B cell (primary cell): ENCODE results near the gene PPP2R2C. TPM values are rescaled to one million over a fixed set of nuclear protein-coding genes. Genes with fewer than 3 reads are reported as not detected.

ENCODE experiments used
- ATAC-seq: fragments of 200-7000 bp; cut with Tn5 transposase; one replicate; pipeline ENCODE4 v1.10.0; 2021; ENCODE audit warnings: low read depth, mild to moderate bottlenecking, moderate number of reproducible peaks, moderate library complexity
- CTCF ChIA-PET: fragments of 350-600 bp; sonication (Branson Sonifier 250); formaldehyde crosslinking; loops from one replicate; lab custom pipeline; 2021; ENCODE audit warnings: antibody characterized with exemption, inconsistent platforms; lab: Charles Lee
- POLR2A ChIA-PET: fragments of 350-600 bp; sonication (Branson Sonifier 250); formaldehyde crosslinking; loops from one replicate; lab custom pipeline; 2021; ENCODE audit warnings: antibody characterized with exemption; lab: Charles Lee
- DNase-seq: peaks from one replicate; pipeline ENCODE4 v3.0.0; 2013
- H2AFZ ChIP-seq: 2 replicates; pipeline ENCODE4 v1.6.1; 2012; ENCODE audit warnings: mild to moderate bottlenecking, low read depth, low read length; ENCODE audit not compliant: insufficient read depth, poor library complexity, severe bottlenecking
- H3K27ac ChIP-seq, 2 donors: 1 replicate in 1 of 2; 2 replicates in 1 of 2; pipeline ENCODE4 v1.5.1; 2012 to 2013; ENCODE audit warnings: low read length in 2 of 2, mild to moderate bottlenecking in 2 of 2, moderate library complexity in 1 of 2
- H3K27me3 ChIP-seq, 4 experiments: fragments of 200-600 bp in 1 of 4; sonication (generic) in 1 of 4; replicated peaks in 1 of 4; 1 replicate in 2 of 4; 2 replicates in 2 of 4; pipeline versions ENCODE4 v1.6.1 to v1.7.0; 2013 to 2016; ENCODE audit warnings: low read length in 3 of 4, mild to moderate bottlenecking in 2 of 4, mixed read lengths in 1 of 4, moderate library complexity in 1 of 4; ENCODE audit not compliant: insufficient read depth in 4 of 4, control insufficient read depth in 3 of 4; ENCODE audit errors: control extremely low read depth in 1 of 4
- H3K36me3 ChIP-seq, 2 experiments: replicated peaks in 1 of 2; 1 replicate in 1 of 2; 2 replicates in 1 of 2; pipeline versions ENCODE4 v1.6.1 to v1.7.1; 2013; ENCODE audit warnings: low read length in 1 of 2; ENCODE audit not compliant: insufficient read depth in 2 of 2, control insufficient read depth in 1 of 2; ENCODE audit errors: control extremely low read depth in 1 of 2, extremely low read depth in 1 of 2
- H3K4me1 ChIP-seq, 2 donors: fragments of 200-600 bp in 1 of 2; sonication (generic) in 1 of 2; 1 replicate in 1 of 2; 2 replicates in 1 of 2; pipeline versions ENCODE4 v1.5.1 to v1.6.1; 2013 to 2017; ENCODE audit warnings: low read length in 2 of 2; ENCODE audit not compliant: control insufficient read depth in 2 of 2, insufficient read depth in 2 of 2
- H3K4me2 ChIP-seq: replicated peaks from 2 replicates; pipeline ENCODE3; 2012; ENCODE audit warnings: mild to moderate bottlenecking, low read depth, low read length; ENCODE audit not compliant: poor library complexity, severe bottlenecking
- H3K4me3 ChIP-seq, 5 experiments: fragments of 200-600 bp in 1 of 5; sonication (generic) in 1 of 5; 1 replicate in 3 of 5; 2 replicates in 2 of 5; pipeline versions ENCODE4 v1.5.1 to v1.7.0; 2011 to 2016; ENCODE audit warnings: low read length in 4 of 5, mild to moderate bottlenecking in 4 of 5, low read depth in 2 of 5, control low read depth in 1 of 5, moderate library complexity in 1 of 5; ENCODE audit not compliant: insufficient read depth in 1 of 5; ENCODE audit errors: control extremely low read depth in 1 of 5, extremely low read depth in 1 of 5
- H3K79me2 ChIP-seq: fragments of 200-600 bp; sonication (generic); one replicate; pipeline ENCODE4 v1.6.0; 2016; ENCODE audit warnings: low read length; ENCODE audit not compliant: control insufficient read depth, insufficient read depth
- H3K9ac ChIP-seq: fragments of 200-600 bp; sonication (generic); 2 replicates; pipeline ENCODE4 v1.6.1; 2017; ENCODE audit warnings: mild to moderate bottlenecking, low read length, moderate library complexity
- H3K9me3 ChIP-seq, 3 donors: one replicate each; pipeline versions ENCODE4 v1.6.1 to v1.7.1; 2013; ENCODE audit warnings: low read length in 2 of 3; ENCODE audit not compliant: control insufficient read depth in 2 of 3, insufficient read depth in 1 of 3; ENCODE audit errors: control extremely low read depth in 1 of 3
- H4K20me1 ChIP-seq: 2 replicates; pipeline ENCODE4 v1.6.0; 2012; ENCODE audit warnings: mild to moderate bottlenecking, low read length; ENCODE audit not compliant: insufficient read depth, control insufficient read depth, poor library complexity, severe bottlenecking
- H3K27ac Mint-ChIP-seq: one replicate; pipeline ENCODE4 v1.8.0; 2021; ENCODE audit warnings: mixed read lengths
- H3K27me3 Mint-ChIP-seq: one replicate; pipeline ENCODE4 v1.8.0; 2021; ENCODE audit warnings: mixed read lengths
- H3K4me1 Mint-ChIP-seq: one replicate; pipeline ENCODE4 v1.8.0; 2021; ENCODE audit warnings: mixed read lengths
- H3K4me3 Mint-ChIP-seq: one replicate; pipeline ENCODE4 v1.8.0; 2021; ENCODE audit warnings: mixed read lengths
- H3K9me3 Mint-ChIP-seq: one replicate; pipeline ENCODE4 v1.8.0; 2022; ENCODE audit warnings: mixed read lengths; ENCODE audit not compliant: insufficient read depth
- CTCF ChIP-seq: fragments of 200-600 bp; IDR thresholded peaks from one replicate; pipeline ENCODE4 v1.8.0; 2022; ENCODE audit warnings: antibody characterized with exemption, mild to moderate bottlenecking
- EZH2 ChIP-seq: IDR thresholded peaks from 2 replicates; pipeline ENCODE4 v1.6.1; 2012; ENCODE audit warnings: borderline replicate concordance, low read depth, mild to moderate bottlenecking, moderate library complexity, low read length; ENCODE audit not compliant: insufficient read depth, poor library complexity, severe bottlenecking
- WGBS: methylation state at CpG from one replicate; pipeline ENCODE4 v1.1.5; 2013; ENCODE audit warnings: missing lambda C conversion rate; ENCODE audit not compliant: insufficient coverage; 5-methylcytosine and 5-hydroxymethylcytosine counted together
- intact Hi-C: fragments of 100-400 bp; cut with micrococcal nuclease; formaldehyde crosslinking; loops from one replicate; pipeline ENCODE4 v1.10.0; 2022
- polyA plus RNA-seq: library from polyadenylated mRNA; depleted of rRNA; stranded (reverse); fragments of >200 nt; gene quantifications from 2 replicates; pipeline ENCODE4 v1.2.3, GENCODE V29; 2012
- total RNA-seq, 2 donors: library from RNA; stranded (reverse); fragments of 120-200 nt in 1 of 2; gene quantifications; 1 replicate in 1 of 2; 2 replicates in 1 of 2; pipeline versions ENCODE4 v1.2.3 to v1.2.4, GENCODE V29; 2013 to 2022

PPP2R2C gene
- total and polyA plus RNA-seq, 2 donors (not counting 1 experiment from before 2014, with no cell fraction given): not detected

- no peak for ATAC-seq
- H3K4me1 Mint-ChIP-seq: no peaks in the 10 kb centered on the region
- H3K27me3 Mint-ChIP-seq: peaks cover 3% of the 10 kb centered on the region
- ChIA-PET CTCF (no interaction called here), POLR2A (no interaction called here)
- H3K4me3 Mint-ChIP-seq: no peak overlapping the region
- Histone ChIP-seq H3K27me3 (peaks cover 0 to 8% (median 0%) of the 10 kb centered on the region in 4 experiments), H2AFZ (no peak overlapping the region), H3K79me2 (no peaks in the 10 kb centered on the region), H3K4me1 (no peaks in the 10 kb centered on the region), H4K20me1 (no peaks in the 10 kb centered on the region), H3K9ac (no peak overlapping the region), H3K36me3 (no peaks in the 10 kb centered on the region), H3K9me3 (peaks cover 0 to 5% (median 0%) of the 10 kb centered on the region in 3 donors), H3K27ac (no peak overlapping the region), H3K4me2 (no peak overlapping the region), H3K4me3 (no peak overlapping the region)
- intact Hi-C loops: no loop called here
- DNase-seq: no peak
- peaks cover 5% of the 10 kb centered on the region for H3K9me3 Mint-ChIP-seq
- 80% methylated on average over 4 of the region's 6 CpGs for WGBS
- H3K27ac Mint-ChIP-seq: no peak overlapping the region
- TF ChIP-seq EZH2 (no peak), CTCF (no peak)
Measured at GRCh38 chr4:6414578-6414977, 57.8 kb downstream of the PPP2R2C start.

GRCh38 chr4:6410664-6411063 is 61.8 kb downstream of the PPP2R2C start:
- H3K4me3 ChIP-seq: no peak overlapping the region
- Mint-ChIP-seq H3K4me3 (no peak overlapping the region), H3K9me3 (peaks cover 5% of the 10 kb centered on the region), H3K27ac (no peak overlapping the region), H3K4me1 (no peaks in the 10 kb centered on the region), H3K27me3 (peaks cover 13% of the 10 kb centered on the region)
- no peak overlapping the region for H2AFZ ChIP-seq
- DNase-seq (no peak), ATAC-seq (no peak)
- H4K20me1 ChIP-seq: no peaks in the 10 kb centered on the region
- TF ChIP-seq EZH2: no peak
- TF ChIP-seq CTCF: no peak
- ChIA-PET POLR2A (no interaction called here), CTCF (no interaction called here)
- no peaks in the 10 kb centered on the region for H3K27me3 ChIP-seq
- no peaks in the 10 kb centered on the region for H3K79me2 ChIP-seq
- no peak overlapping the region for H3K27ac ChIP-seq
- H3K9ac ChIP-seq: no peak overlapping the region
- H3K36me3 ChIP-seq: no peaks in the 10 kb centered on the region
- 33% methylated on average over 1 of the region's 6 CpGs for WGBS
- H3K4me2 ChIP-seq: no peak overlapping the region
- intact Hi-C loops: no loop called here
- H3K4me1 ChIP-seq: no peaks in the 10 kb centered on the region
- peaks cover 0 to 13% (median 0%) of the 10 kb centered on the region in 3 donors for H3K9me3 ChIP-seq
